ENCODE data around the gene ARHGEF17. TPM values are rescaled to one million over a fixed set of nuclear protein-coding genes. Genes with fewer than 3 reads are reported as not detected.
"Not testable (repeated sequence)": the region's sequence is repeated elsewhere in the genome, so short reads cannot be mapped to it uniquely, and the experiment has no call there.

The ARHGEF17 gene
- total RNA-seq, 1 donor from 2014 or later, result 43.3 TPM

- H3K27ac Mint-ChIP-seq (ENCODE audit: unreplicated experiment), result peak overlapping the region; percentile 55
- H3K27me3 Mint-ChIP-seq (ENCODE audit: unreplicated experiment), result peaks cover 2% of the 10 kb centered on the region
- H3K36me3 Mint-ChIP-seq (ENCODE audit: unreplicated experiment), result no peaks in the 10 kb centered on the region
- H3K4me3 Mint-ChIP-seq (ENCODE audit: unreplicated experiment), result peak overlapping the region; percentile 60
- peak; percentile 60 for DNase-seq
- peaks cover 7% of the 10 kb centered on the region for H3K9me3 Mint-ChIP-seq (ENCODE audit: unreplicated experiment)
- TF ChIP-seq, protein P1, sequence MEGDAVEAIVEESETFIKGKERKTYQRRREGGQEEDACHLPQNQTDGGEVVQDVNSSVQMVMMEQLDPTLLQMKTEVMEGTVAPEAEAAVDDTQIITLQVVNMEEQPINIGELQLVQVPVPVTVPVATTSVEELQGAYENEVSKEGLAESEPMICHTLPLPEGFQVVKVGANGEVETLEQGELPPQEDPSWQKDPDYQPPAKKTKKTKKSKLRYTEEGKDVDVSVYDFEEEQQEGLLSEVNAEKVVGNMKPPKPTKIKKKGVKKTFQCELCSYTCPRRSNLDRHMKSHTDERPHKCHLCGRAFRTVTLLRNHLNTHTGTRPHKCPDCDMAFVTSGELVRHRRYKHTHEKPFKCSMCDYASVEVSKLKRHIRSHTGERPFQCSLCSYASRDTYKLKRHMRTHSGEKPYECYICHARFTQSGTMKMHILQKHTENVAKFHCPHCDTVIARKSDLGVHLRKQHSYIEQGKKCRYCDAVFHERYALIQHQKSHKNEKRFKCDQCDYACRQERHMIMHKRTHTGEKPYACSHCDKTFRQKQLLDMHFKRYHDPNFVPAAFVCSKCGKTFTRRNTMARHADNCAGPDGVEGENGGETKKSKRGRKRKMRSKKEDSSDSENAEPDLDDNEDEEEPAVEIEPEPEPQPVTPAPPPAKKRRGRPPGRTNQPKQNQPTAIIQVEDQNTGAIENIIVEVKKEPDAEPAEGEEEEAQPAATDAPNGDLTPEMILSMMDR (IDR thresholded peaks at IDR 0.05; ENCODE audit: partially characterized antibody, unreplicated experiment), result no peak
- peaks cover 30% of the 10 kb centered on the region for H3K4me1 Mint-ChIP-seq (ENCODE audit: low read depth, unreplicated experiment)
Measured at GRCh38 chr11:73273222-73273895, 34.7 kb upstream of the ARHGEF17 start.

- not testable (repeated sequence) for H3K27me3 Mint-ChIP-seq (ENCODE audit: unreplicated experiment); H3K36me3 Mint-ChIP-seq (ENCODE audit: unreplicated experiment); DNase-seq; H3K4me3 Mint-ChIP-seq (ENCODE audit: unreplicated experiment); H3K9me3 Mint-ChIP-seq (ENCODE audit: unreplicated experiment); H3K27ac Mint-ChIP-seq (ENCODE audit: unreplicated experiment)
- peaks cover 30% of the 10 kb centered on the region for H3K4me1 Mint-ChIP-seq (ENCODE audit: low read depth, unreplicated experiment)
Measured at GRCh38 chr11:73274191-73274590, 33.9 kb upstream of the ARHGEF17 start.

DNA sequence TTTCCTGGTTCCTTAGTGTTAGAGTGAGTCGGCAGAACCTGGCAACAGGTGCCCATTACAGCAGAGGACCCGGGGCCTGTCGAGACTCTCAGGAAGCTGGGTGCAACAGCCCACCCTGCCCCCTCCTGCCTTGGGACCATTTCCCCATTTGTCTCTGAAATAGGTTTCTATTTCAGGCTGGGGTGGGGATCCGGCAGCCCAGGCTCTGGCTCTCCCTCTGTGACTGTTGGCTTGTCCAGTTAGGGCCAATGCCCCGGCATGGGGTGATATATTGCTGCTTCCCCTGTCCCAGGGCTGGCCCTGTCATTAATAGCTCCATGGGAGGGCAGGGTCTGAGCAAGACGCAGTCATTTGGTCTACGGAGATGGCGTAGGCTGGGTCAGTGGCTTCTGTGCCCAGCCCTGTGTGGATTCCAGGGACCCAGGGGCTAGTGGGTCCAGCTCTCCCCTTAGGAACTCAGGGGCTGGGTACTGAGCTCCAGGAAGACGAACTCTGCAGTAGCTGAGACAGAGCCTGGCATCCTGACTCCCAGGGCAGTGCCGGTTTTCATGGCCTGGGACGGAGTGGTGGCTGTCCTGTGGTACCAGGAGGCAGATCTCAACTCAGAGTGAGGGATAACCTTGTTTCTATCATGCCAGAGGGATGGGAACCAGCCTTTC, 33.2 kb upstream of the ARHGEF17 start:
- peak; percentile 13 for DNase-seq
- Mint-ChIP-seq H3K9me3 (ENCODE audit: unreplicated experiment) (peaks cover 7% of the 10 kb centered on the region), H3K4me1 (ENCODE audit: low read depth, unreplicated experiment) (peaks cover 30% of the 10 kb centered on the region), H3K27ac (ENCODE audit: unreplicated experiment) (no peak overlapping the region), H3K27me3 (ENCODE audit: unreplicated experiment) (peaks cover 4% of the 10 kb centered on the region), H3K4me3 (ENCODE audit: unreplicated experiment) (no peak overlapping the region), H3K36me3 (ENCODE audit: unreplicated experiment) (no peaks in the 10 kb centered on the region)
- TF ChIP-seq, protein P1 (IDR thresholded peaks at IDR 0.05; ENCODE audit: partially characterized antibody, unreplicated experiment), result no peak

- TF ChIP-seq, protein P1 (IDR thresholded peaks at IDR 0.05; ENCODE audit: partially characterized antibody, unreplicated experiment), result no peak
- H3K27ac Mint-ChIP-seq (ENCODE audit: unreplicated experiment), result no peak overlapping the region
- H3K4me3 Mint-ChIP-seq (ENCODE audit: unreplicated experiment), result no peak overlapping the region
- no peaks in the 10 kb centered on the region for H3K36me3 Mint-ChIP-seq (ENCODE audit: unreplicated experiment)
- DNase-seq, result peak; percentile 7
- H3K27me3 Mint-ChIP-seq (ENCODE audit: unreplicated experiment), result peaks cover 4% of the 10 kb centered on the region
- H3K4me1 Mint-ChIP-seq (ENCODE audit: low read depth, unreplicated experiment), result peaks cover 31% of the 10 kb centered on the region
- H3K9me3 Mint-ChIP-seq (ENCODE audit: unreplicated experiment), result peaks cover 7% of the 10 kb centered on the region
Measured at GRCh38 chr11:73275381-73275750, 32.7 kb upstream of the ARHGEF17 start.

DNA sequence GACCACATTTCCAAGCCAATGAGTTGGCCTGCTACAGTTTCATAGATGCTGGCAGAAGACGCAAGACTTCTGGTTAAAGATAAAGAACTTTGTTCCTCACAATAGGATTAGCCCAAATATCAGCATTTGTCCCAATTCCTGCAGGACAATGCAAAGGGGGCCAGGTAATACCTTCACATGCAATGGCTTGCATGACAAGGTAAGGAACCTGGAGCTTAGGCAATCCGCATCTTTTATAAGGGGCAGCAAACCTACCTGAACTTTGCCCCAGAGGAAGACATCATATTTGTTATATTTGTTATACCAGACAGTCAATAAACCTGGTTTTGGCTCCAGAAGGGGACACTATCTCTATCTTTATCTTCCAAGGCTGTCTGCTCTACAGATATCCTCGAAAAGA, 30.6 kb upstream of the ARHGEF17 start:
- peaks cover 6% of the 10 kb centered on the region for H3K27me3 Mint-ChIP-seq (ENCODE audit: unreplicated experiment)
- no peak overlapping the region for H3K4me3 Mint-ChIP-seq (ENCODE audit: unreplicated experiment)
- no peaks in the 10 kb centered on the region for H3K36me3 Mint-ChIP-seq (ENCODE audit: unreplicated experiment)
- H3K27ac Mint-ChIP-seq (ENCODE audit: unreplicated experiment), result no peak overlapping the region
- H3K9me3 Mint-ChIP-seq (ENCODE audit: unreplicated experiment), result peaks cover 4% of the 10 kb centered on the region
- no peak for DNase-seq
- TF ChIP-seq, protein P1 (IDR thresholded peaks at IDR 0.05; ENCODE audit: partially characterized antibody, unreplicated experiment), result no peak
- peaks cover 27% of the 10 kb centered on the region for H3K4me1 Mint-ChIP-seq (ENCODE audit: low read depth, unreplicated experiment)

Measured in glutamatergic neuron (in vitro differentiated cells).